Measurements from ENCODE around the gene STMN3.
"Not testable (repeated sequence)": the region's sequence is repeated elsewhere in the genome, so short reads cannot be mapped to it uniquely, and the experiment has no call there.

Gene STMN3

GRCh38 chr20:63619505-63619904 is 33.7 kb downstream of the STMN3 start:
- Histone ChIP-seq H3K27me3 (replicated peaks in 2 of 5; ENCODE audit: control insufficient read depth in 4 of 5, insufficient read depth in 5 of 5, low read length in 4 of 5) (no peaks in the 10 kb centered on the region), H3K27ac (ENCODE audit: insufficient read depth in 1 of 2, low read depth in 1 of 2, low read length in 2 of 2, poor library complexity in 1 of 2, severe bottlenecking in 2 of 2) (no peak overlapping the region), H3K4me3 (ENCODE audit: control insufficient read depth in 1 of 7, extremely low read depth in 1 of 7, insufficient read depth in 4 of 7, low read depth in 2 of 7, low read length in 6 of 7) (no peak overlapping the region), H3K9me3 (ENCODE audit: control extremely low read depth in 1 of 5, control insufficient read depth in 4 of 5, insufficient read depth in 2 of 5, low read depth in 1 of 5, low read length in 4 of 5) (no peaks in the 10 kb centered on the region), H3K4me1 (ENCODE audit: control extremely low read depth in 1 of 4, control insufficient read depth in 4 of 4, insufficient read depth in 4 of 4, low read length in 3 of 4) (no peaks in the 10 kb centered on the region), H3K36me3 (ENCODE audit: control insufficient read depth in 4 of 4, insufficient read depth in 4 of 4, low read length in 3 of 4) (peaks cover 5 to 46% (median 26%) of the 10 kb centered on the region in 4 experiments)
- DNase-seq: no peak
- ChIA-PET CTCF (interaction anchor here (1.6 kb wide), 1 partner anchor 22 kb away, joined by 4 read pairs; no protein-coding TSS in a partner anchor), POLR2A (no interaction called here)
- over 99% methylated on average over 11 of the region's 13 CpGs for WGBS (ENCODE audit: insufficient coverage)

- Histone ChIP-seq H3K4me1 (ENCODE audit: control extremely low read depth in 1 of 4, control insufficient read depth in 4 of 4, insufficient read depth in 4 of 4, low read length in 3 of 4) (no peaks in the 10 kb centered on the region), H3K27me3 (replicated peaks in 2 of 5; ENCODE audit: control insufficient read depth in 4 of 5, insufficient read depth in 5 of 5, low read length in 4 of 5) (no peaks in the 10 kb centered on the region), H3K4me3 (ENCODE audit: control insufficient read depth in 1 of 7, extremely low read depth in 1 of 7, insufficient read depth in 4 of 7, low read depth in 2 of 7, low read length in 6 of 7) (no peak overlapping the region), H3K36me3 (ENCODE audit: control insufficient read depth in 4 of 4, insufficient read depth in 4 of 4, low read length in 3 of 4) (peaks cover 5 to 46% (median 26%) of the 10 kb centered on the region in 4 experiments), H3K27ac (ENCODE audit: insufficient read depth in 1 of 2, low read depth in 1 of 2, low read length in 2 of 2, poor library complexity in 1 of 2, severe bottlenecking in 2 of 2) (no peak overlapping the region), H3K9me3 (ENCODE audit: control extremely low read depth in 1 of 5, control insufficient read depth in 4 of 5, insufficient read depth in 2 of 5, low read depth in 1 of 5, low read length in 4 of 5) (no peaks in the 10 kb centered on the region)
- CTCF ChIA-PET: interaction anchor here (1.6 kb wide), 1 partner anchor 22 kb away, joined by 4 read pairs; no protein-coding TSS in a partner anchor
- 99% methylated on average over 10 of the region's 16 CpGs for WGBS (ENCODE audit: insufficient coverage)
- POLR2A ChIA-PET: no interaction called here
- no peak for DNase-seq
Measured at GRCh38 chr20:63619086-63619485, 34.1 kb downstream of the STMN3 start.

- WGBS (ENCODE audit: insufficient coverage): 97% methylated on average over 11 of the region's 11 CpGs
- Histone ChIP-seq H3K27ac (ENCODE audit: insufficient read depth in 1 of 2, low read depth in 1 of 2, low read length in 2 of 2, poor library complexity in 1 of 2, severe bottlenecking in 2 of 2) (no peak overlapping the region), H3K27me3 (replicated peaks in 2 of 5; ENCODE audit: control insufficient read depth in 4 of 5, insufficient read depth in 5 of 5, low read length in 4 of 5) (no peaks in the 10 kb centered on the region), H3K9me3 (ENCODE audit: control extremely low read depth in 1 of 5, control insufficient read depth in 4 of 5, insufficient read depth in 2 of 5, low read depth in 1 of 5, low read length in 4 of 5) (no peaks in the 10 kb centered on the region), H3K4me3 (ENCODE audit: control insufficient read depth in 1 of 7, extremely low read depth in 1 of 7, insufficient read depth in 4 of 7, low read depth in 2 of 7, low read length in 6 of 7) (no peak overlapping the region), H3K4me1 (ENCODE audit: control extremely low read depth in 1 of 4, control insufficient read depth in 4 of 4, insufficient read depth in 4 of 4, low read length in 3 of 4) (no peaks in the 10 kb centered on the region), H3K36me3 (ENCODE audit: control insufficient read depth in 4 of 4, insufficient read depth in 4 of 4, low read length in 3 of 4) (peaks cover 5 to 48% (median 27%) of the 10 kb centered on the region in 4 experiments)
- no peak for DNase-seq
- ChIA-PET POLR2A (no interaction called here), CTCF (interaction anchor here (1.6 kb wide), 1 partner anchor 23 kb away, joined by 4 read pairs; no protein-coding TSS in a partner anchor)
Measured at GRCh38 chr20:63618291-63618980, 34.8 kb downstream of the STMN3 start.

- Histone ChIP-seq H3K36me3 (ENCODE audit: control insufficient read depth in 4 of 4, insufficient read depth in 4 of 4, low read length in 3 of 4) (peaks cover 5 to 48% (median 27%) of the 10 kb centered on the region in 4 experiments), H3K4me3 (ENCODE audit: control insufficient read depth in 1 of 7, extremely low read depth in 1 of 7, insufficient read depth in 4 of 7, low read depth in 2 of 7, low read length in 6 of 7) (no peak overlapping the region), H3K4me1 (ENCODE audit: control extremely low read depth in 1 of 4, control insufficient read depth in 4 of 4, insufficient read depth in 4 of 4, low read length in 3 of 4) (no peaks in the 10 kb centered on the region), H3K9me3 (ENCODE audit: control extremely low read depth in 1 of 5, control insufficient read depth in 4 of 5, insufficient read depth in 2 of 5, low read depth in 1 of 5, low read length in 4 of 5) (no peaks in the 10 kb centered on the region), H3K27ac (ENCODE audit: insufficient read depth in 1 of 2, low read depth in 1 of 2, low read length in 2 of 2, poor library complexity in 1 of 2, severe bottlenecking in 2 of 2) (no peak overlapping the region), H3K27me3 (replicated peaks in 2 of 5; ENCODE audit: control insufficient read depth in 4 of 5, insufficient read depth in 5 of 5, low read length in 4 of 5) (no peaks in the 10 kb centered on the region)
- WGBS (ENCODE audit: insufficient coverage): 93% methylated on average over 8 of the region's 8 CpGs
- ChIA-PET CTCF (interaction anchor here (0.8 to 1.6 kb wide), 4 partner anchors 7 to 24 kb away, joined by 3 to 8 read pairs (median 4); no protein-coding TSS in a partner anchor), POLR2A (no interaction called here)
- DNase-seq: no peak
Measured at GRCh38 chr20:63617876-63618265, 35.4 kb downstream of the STMN3 start.

- Histone ChIP-seq H3K4me3 (ENCODE audit: control insufficient read depth in 1 of 7, extremely low read depth in 1 of 7, insufficient read depth in 4 of 7, low read depth in 2 of 7, low read length in 6 of 7) (no peak overlapping the region), H3K27ac (ENCODE audit: insufficient read depth in 1 of 2, low read depth in 1 of 2, low read length in 2 of 2, poor library complexity in 1 of 2, severe bottlenecking in 2 of 2) (no peak overlapping the region), H3K9me3 (ENCODE audit: control extremely low read depth in 1 of 5, control insufficient read depth in 4 of 5, insufficient read depth in 2 of 5, low read depth in 1 of 5, low read length in 4 of 5) (no peaks in the 10 kb centered on the region), H3K36me3 (ENCODE audit: control insufficient read depth in 4 of 4, insufficient read depth in 4 of 4, low read length in 3 of 4) (peaks cover 5 to 48% (median 29%) of the 10 kb centered on the region in 4 experiments), H3K4me1 (ENCODE audit: control extremely low read depth in 1 of 4, control insufficient read depth in 4 of 4, insufficient read depth in 4 of 4, low read length in 3 of 4) (peaks cover 0 to 3% (median 0%) of the 10 kb centered on the region in 4 experiments), H3K27me3 (replicated peaks in 2 of 5; ENCODE audit: control insufficient read depth in 4 of 5, insufficient read depth in 5 of 5, low read length in 4 of 5) (no peaks in the 10 kb centered on the region)
- no peak for DNase-seq
- ChIA-PET CTCF (interaction anchor here (0.8 to 1.5 kb wide), 4 partner anchors 8 to 25 kb away, joined by 3 to 8 read pairs (median 4); no protein-coding TSS in a partner anchor), POLR2A (interaction anchor here (0.8 kb wide), 1 partner anchor 10 kb away, joined by 3 read pairs; the partner anchor contains the start of gene GMEB2)
- 96% methylated on average over 36 of the region's 41 CpGs for WGBS (ENCODE audit: insufficient coverage)
Measured at GRCh38 chr20:63617092-63617875, 35.9 kb downstream of the STMN3 start.

GRCh38 chr20:63613863-63614594 is 39.2 kb downstream of the STMN3 start:
- H3K27me3 ChIP-seq (replicated peaks in 2 of 5; ENCODE audit: control insufficient read depth in 4 of 5, insufficient read depth in 5 of 5, low read length in 4 of 5); DNase-seq; H3K4me3 ChIP-seq (ENCODE audit: control insufficient read depth in 1 of 7, extremely low read depth in 1 of 7, insufficient read depth in 4 of 7, low read depth in 2 of 7, low read length in 6 of 7); H3K27ac ChIP-seq (ENCODE audit: insufficient read depth in 1 of 2, low read depth in 1 of 2, low read length in 2 of 2, poor library complexity in 1 of 2, severe bottlenecking in 2 of 2); H3K4me1 ChIP-seq (ENCODE audit: control extremely low read depth in 1 of 4, control insufficient read depth in 4 of 4, insufficient read depth in 4 of 4, low read length in 3 of 4); H3K9me3 ChIP-seq (ENCODE audit: control extremely low read depth in 1 of 5, control insufficient read depth in 4 of 5, insufficient read depth in 2 of 5, low read depth in 1 of 5, low read length in 4 of 5); POLR2A ChIA-PET: not testable (repeated sequence)
- H3K36me3 ChIP-seq (ENCODE audit: control insufficient read depth in 4 of 4, insufficient read depth in 4 of 4, low read length in 3 of 4): peaks cover 3 to 49% (median 24%) of the 10 kb centered on the region in 4 experiments
- 100% methylated on average over 3 of the region's 18 CpGs for WGBS (ENCODE audit: insufficient coverage)
- CTCF ChIA-PET: interaction anchor here (1.2 to 1.9 kb wide), 3 partner anchors 10 to 12 kb away, joined by 3 to 5 read pairs (median 4); no protein-coding TSS in a partner anchor

Measured in common myeloid progenitor, CD34-positive (primary cell).